Measurements from ENCODE around the gene ABCB1.

The ABCB1 gene

GRCh38 chr7:87517891-87518290, 82.8 kb downstream of the ABCB1 start:
- no peak overlapping the region for H3K4me2 ChIP-seq (ENCODE audit: insufficient read depth, low read length)
- H3K9ac ChIP-seq (ENCODE audit: low read depth, low read length), result no peak overlapping the region
- H3K27me3 ChIP-seq (ENCODE audit: insufficient read depth, low read length, poor library complexity), result no peaks in the 10 kb centered on the region
- no peak for ATAC-seq (ENCODE audit: insufficient read depth, low read depth)
- no peaks in the 10 kb centered on the region for H3K4me1 ChIP-seq (ENCODE audit: insufficient read depth, low read length)
- H4K20me1 ChIP-seq (ENCODE audit: insufficient read depth, low read length), result no peaks in the 10 kb centered on the region
- no peaks in the 10 kb centered on the region for H3K9me3 ChIP-seq (ENCODE audit: insufficient read depth, low read length, severe bottlenecking)
- TF ChIP-seq CTCF (IDR thresholded peaks at IDR 0.05; ENCODE audit: borderline replicate concordance, extremely low read depth, low read length, poor library complexity, severe bottlenecking), result no peak
- TF ChIP-seq EZH2 (IDR thresholded peaks at IDR 0.05; ENCODE audit: borderline replicate concordance, low read depth, low read length, severe bottlenecking), result no peak
- H3K36me3 ChIP-seq (ENCODE audit: insufficient read depth, low read length), result no peaks in the 10 kb centered on the region
- H3K4me3 ChIP-seq (ENCODE audit: low read depth in 1 of 2, low read length in 2 of 2), result no peak overlapping the region
- no peaks in the 10 kb centered on the region for H3K79me2 ChIP-seq (ENCODE audit: insufficient read depth, low read length)
- DNase-seq, result no peak
- no peak overlapping the region for H2AFZ ChIP-seq (ENCODE audit: low read depth, low read length)
- no peak overlapping the region for H3K27ac ChIP-seq (ENCODE audit: low read length)

- Histone ChIP-seq H3K79me2 (ENCODE audit: insufficient read depth, low read length) (no peaks in the 10 kb centered on the region), H3K9ac (ENCODE audit: low read depth, low read length) (no peak overlapping the region), H3K36me3 (ENCODE audit: insufficient read depth, low read length) (no peaks in the 10 kb centered on the region), H3K4me2 (ENCODE audit: insufficient read depth, low read length) (no peak overlapping the region), H3K27me3 (ENCODE audit: insufficient read depth, low read length, poor library complexity) (no peaks in the 10 kb centered on the region), H3K9me3 (ENCODE audit: insufficient read depth, low read length, severe bottlenecking) (no peaks in the 10 kb centered on the region), H3K27ac (ENCODE audit: low read length) (no peak overlapping the region), H3K4me1 (ENCODE audit: insufficient read depth, low read length) (no peaks in the 10 kb centered on the region), H4K20me1 (ENCODE audit: insufficient read depth, low read length) (no peaks in the 10 kb centered on the region), H2AFZ (ENCODE audit: low read depth, low read length) (no peak overlapping the region), H3K4me3 (ENCODE audit: low read depth in 1 of 2, low read length in 2 of 2) (no peak overlapping the region)
- DNase-seq, result no peak
- ATAC-seq (ENCODE audit: insufficient read depth, low read depth), result no peak
- TF ChIP-seq CTCF (IDR thresholded peaks at IDR 0.05; ENCODE audit: borderline replicate concordance, extremely low read depth, low read length, poor library complexity, severe bottlenecking), result no peak
- no peak for TF ChIP-seq EZH2 (IDR thresholded peaks at IDR 0.05; ENCODE audit: borderline replicate concordance, low read depth, low read length, severe bottlenecking)
These were observed 83.4 kb downstream of the ABCB1 start for GRCh38 chr7:87517136-87517815.

GRCh38 chr7:87513735-87514335, 86.8 kb downstream of the ABCB1 start:
- ATAC-seq (ENCODE audit: insufficient read depth, low read depth), result no peak
- Histone ChIP-seq H3K79me2 (ENCODE audit: insufficient read depth, low read length) (no peaks in the 10 kb centered on the region), H3K27me3 (ENCODE audit: insufficient read depth, low read length, poor library complexity) (no peaks in the 10 kb centered on the region), H3K9me3 (ENCODE audit: insufficient read depth, low read length, severe bottlenecking) (no peaks in the 10 kb centered on the region), H3K4me2 (ENCODE audit: insufficient read depth, low read length) (no peak overlapping the region), H3K36me3 (ENCODE audit: insufficient read depth, low read length) (no peaks in the 10 kb centered on the region), H3K4me1 (ENCODE audit: insufficient read depth, low read length) (no peaks in the 10 kb centered on the region), H4K20me1 (ENCODE audit: insufficient read depth, low read length) (no peaks in the 10 kb centered on the region), H3K9ac (ENCODE audit: low read depth, low read length) (no peak overlapping the region), H3K4me3 (ENCODE audit: low read depth in 1 of 2, low read length in 2 of 2) (no peak overlapping the region), H2AFZ (ENCODE audit: low read depth, low read length) (no peak overlapping the region), H3K27ac (ENCODE audit: low read length) (no peak overlapping the region)
- TF ChIP-seq CTCF (IDR thresholded peaks at IDR 0.05; ENCODE audit: borderline replicate concordance, extremely low read depth, low read length, poor library complexity, severe bottlenecking) (no peak), EZH2 (IDR thresholded peaks at IDR 0.05; ENCODE audit: borderline replicate concordance, low read depth, low read length, severe bottlenecking) (no peak)
- DNase-seq, result no peak

Measured in DND-41 (cell line).